GM19239 (cell line): ENCODE measurements around the gene LMO7.
"Not testable (repeated sequence)": the region's sequence is repeated elsewhere in the genome, so short reads cannot be mapped to it uniquely, and the experiment has no call there.

Source experiments
- DNase-seq: peaks from one replicate; pipeline ENCODE4 v3.0.0; 2011; ENCODE audit warnings: low spot score; ENCODE audit not compliant: insufficient read length
- FAIRE-seq: peaks from 2 replicates; lab custom pipeline; 2011; peaks lifted over from hg19 to GRCh38; lab: Jason Lieb, UNC

Gene LMO7

DNA sequence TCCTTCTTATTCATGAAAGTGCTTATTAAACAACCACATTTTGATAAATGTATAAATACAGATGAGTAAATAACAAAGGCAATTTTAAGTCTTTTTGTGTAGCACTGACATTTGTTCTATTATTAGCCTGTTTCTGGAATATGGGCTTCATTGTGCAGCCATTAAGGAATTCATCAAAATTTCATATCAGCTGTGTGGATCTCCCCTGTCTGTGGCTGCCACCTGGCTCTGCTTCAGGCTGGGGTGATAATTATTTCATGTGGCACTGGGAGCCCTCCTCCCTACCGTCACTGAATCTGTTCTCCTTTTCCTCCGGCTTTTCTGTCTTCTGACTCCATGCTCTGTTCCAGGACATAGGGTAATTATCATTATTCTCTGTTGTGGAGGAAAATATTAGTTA, 57.1 kb downstream of the LMO7 start:
- no peak for DNase-seq
- FAIRE-seq: no peak

DNA sequence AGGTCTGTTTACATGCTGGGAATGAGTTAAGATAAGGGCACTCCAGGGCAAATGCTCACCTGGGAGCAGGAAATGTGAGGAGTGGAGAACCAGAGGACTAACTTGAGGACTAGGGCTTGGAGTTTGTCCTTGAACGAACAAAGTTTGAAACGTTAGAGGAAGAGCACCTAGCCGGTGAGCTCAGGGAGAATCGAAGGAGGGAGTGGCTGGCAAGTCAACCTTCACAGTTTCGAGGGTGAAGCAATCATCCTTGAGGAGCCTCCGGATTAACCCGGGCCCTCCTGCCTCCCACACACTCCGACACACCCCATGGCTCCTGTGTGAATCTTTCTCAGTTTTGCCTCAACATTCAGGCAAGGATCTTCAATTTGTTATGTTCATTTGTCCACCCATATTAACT, 58.6 kb downstream of the LMO7 start:
- FAIRE-seq (no peak), DNase-seq (no peak)

DNA sequence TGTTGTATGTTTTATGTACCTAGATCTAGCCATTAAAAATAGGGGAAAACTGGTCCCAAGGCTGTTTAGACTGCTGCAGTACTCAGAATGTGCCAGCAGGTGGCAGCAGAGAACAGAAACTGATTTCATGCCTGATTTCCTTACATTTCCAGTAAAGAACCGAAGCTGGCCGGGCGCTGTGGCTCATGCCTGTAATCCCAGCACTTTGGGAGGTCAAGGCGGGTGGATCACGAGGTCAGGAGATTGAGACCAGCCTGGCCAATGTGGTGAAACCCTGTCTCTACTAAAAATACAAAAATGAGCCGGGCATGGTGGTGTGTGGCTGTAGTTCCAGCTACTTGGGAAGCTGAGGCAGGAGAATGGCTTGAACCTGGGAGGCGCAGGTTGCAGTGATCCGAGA, 59.8 kb downstream of the LMO7 start:
- DNase-seq (peak; percentile 10), FAIRE-seq (peak; percentile 52)

DNA sequence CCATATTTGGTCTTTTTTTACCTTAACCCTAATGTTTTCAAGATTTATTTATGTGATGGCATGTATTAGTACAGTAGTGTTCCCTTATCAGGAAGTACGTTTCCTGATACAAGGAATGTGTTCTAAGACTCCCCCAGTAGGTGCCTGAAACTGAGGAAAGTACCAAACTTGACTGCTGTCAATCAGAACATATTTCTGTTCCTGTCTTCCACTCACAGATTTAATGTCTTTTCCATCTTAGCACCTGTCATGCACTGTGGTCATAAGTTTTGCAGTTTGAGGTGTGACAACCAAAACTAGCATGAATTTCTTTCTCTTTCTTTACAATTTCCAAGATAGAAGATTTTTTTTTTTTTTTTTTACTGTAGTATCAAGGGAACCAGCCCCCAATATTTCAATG, 62.9 kb downstream of the LMO7 start:
- no peak for FAIRE-seq
- no peak for DNase-seq

DNA sequence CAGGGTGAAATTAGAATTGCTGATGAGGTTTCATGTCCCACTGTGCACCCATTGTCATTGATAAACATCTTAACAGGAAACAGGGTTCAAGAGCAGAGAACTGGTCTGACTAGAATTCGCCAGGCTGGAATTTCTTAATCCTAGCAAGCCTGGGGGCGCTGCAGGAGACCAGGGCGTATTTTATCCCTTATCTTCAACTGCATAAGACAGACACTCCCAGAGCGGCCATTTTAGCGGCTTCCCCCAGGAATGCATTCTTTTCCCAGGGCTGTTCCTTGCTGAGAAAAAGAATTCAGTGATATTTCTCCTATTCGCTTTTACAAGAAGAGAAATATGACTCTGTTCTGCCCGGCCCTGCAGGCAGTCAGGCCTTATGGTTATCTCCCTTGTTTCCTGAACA, 63.6 kb downstream of the LMO7 start:
- DNase-seq, FAIRE-seq: not testable (repeated sequence)

DNA sequence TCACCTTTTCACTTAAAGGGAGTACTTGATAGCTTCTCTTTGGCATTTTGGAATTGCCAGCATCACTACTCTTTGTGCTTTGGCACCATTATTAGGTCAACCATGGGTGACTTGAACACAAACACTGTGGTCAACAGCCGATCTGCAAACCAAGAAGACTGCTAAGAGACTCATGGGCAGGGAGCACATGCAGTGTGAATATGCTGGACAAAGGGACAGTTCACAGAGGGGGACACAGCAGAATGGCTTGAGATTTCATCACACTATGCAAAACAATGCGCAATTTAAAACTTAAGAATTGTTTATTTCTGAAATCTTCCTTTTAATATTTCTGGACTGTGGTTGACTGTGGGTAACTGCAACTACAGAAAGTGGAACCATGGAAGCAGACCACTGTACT, 64.4 kb downstream of the LMO7 start:
- no peak for FAIRE-seq
- no peak for DNase-seq

DNA sequence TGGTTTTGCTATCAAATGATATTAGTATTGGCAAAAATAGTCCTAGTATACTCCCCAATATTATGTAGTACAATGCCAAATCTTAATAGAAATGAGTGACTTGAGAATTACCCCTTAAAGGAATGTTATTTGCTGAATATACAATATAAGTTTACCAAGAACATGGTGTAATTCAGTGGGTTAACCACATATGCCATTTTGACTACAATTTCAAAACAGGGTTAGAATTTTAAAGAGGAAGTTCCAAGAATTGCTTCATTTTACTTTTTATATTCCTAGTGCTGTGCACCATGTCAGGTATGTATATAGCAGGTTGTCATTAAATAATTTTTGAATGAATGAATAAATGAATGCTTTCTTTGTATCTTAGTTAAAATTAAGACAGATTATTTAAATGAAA, 66.3 kb downstream of the LMO7 start:
- DNase-seq (no peak), FAIRE-seq (no peak)

DNA sequence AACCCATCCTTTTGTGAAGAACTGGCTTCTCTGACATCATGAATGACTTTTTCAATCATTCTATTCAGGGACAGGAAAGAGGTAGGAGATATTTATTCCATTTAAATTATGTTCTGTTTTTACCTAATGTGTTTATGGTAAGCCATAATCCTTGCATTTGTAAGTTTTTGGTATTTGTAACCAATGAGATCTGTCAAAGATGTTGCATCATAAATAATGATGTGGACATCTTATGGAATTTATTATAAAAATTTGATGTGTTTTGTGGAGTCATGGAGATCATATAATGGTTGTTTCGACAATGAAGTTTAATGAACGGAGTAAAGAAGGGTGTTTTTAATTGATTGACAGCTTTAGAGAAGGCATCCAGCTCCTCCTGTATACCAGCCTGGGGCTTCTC, 67.6 kb downstream of the LMO7 start:
- FAIRE-seq: no peak

DNA sequence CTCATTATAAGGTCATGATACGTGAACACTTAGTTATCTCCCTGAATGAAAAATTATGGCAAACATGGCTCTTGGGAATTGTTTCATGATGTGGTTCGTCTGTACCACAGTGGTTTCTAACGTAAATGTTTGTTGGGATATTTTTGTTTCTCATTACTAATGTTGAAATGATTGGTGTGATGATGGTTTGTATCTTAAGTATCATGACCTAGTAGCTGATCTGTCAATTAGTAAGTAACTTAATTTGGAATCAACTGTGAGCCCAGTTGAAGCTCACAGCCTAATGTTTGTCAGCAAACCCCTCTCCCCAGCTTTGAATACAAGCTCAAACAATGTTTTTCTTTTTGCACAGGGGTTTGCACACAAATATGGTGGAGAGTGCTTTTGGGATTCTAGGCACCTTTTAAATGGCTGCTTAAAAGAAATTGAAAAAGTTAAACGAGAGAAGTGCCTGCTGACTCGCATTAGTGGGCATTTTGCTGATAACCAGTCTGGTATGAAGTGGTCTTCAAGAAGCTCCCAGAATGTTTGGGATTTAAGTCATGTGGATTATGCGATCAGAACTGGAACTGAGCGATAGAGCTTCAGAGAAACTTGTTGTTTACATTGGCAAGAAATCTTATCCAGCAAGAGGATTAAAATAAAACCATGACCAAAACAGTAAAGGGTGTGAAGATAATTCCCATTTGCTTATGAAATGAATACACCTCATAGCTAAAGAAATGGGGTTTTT, 68.2 kb downstream of the LMO7 start:
- DNase-seq (no peak), FAIRE-seq (no peak)

More for the DNA sequence above, 67.6 kb downstream of the LMO7 start:
- DNase-seq: no peak

DNA sequence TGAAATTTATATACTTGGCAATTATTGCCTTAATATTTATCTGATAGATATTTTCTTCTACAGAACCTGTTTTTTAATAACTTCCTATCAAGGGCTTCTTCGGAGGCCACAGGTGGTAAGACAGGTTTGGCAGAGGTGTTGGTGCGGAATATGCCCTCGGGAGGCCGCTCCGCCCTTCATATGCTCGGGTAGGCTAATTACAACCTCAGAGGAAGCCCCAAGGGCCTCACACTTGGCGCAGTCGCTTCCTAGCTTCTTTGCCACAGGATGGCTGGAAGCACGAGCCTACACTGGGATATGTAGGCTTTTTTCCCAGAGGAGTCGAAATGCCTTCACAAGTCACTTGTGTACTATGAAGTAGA, 68.8 kb downstream of the LMO7 start:
- FAIRE-seq (no peak), DNase-seq (no peak)

DNA sequence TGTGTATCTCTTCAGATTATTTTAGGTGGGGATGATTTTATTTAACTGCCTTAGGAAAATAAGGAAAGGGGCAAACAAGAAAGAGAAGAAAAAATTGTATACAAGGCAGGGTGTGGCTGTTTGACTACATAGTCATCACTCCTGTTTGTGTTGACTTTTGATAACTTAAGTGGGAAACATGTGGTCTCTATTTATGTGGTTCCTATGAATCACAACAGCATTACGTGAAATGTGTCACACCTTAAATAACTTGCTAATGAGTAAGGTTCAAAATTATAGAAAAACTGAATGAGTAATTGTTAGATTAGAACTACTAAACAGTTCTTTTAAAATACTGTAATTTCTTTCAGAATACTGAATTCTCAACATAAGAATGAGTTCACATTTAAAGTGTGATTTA, 69.3 kb downstream of the LMO7 start:
- no peak for DNase-seq
- FAIRE-seq: no peak

DNA sequence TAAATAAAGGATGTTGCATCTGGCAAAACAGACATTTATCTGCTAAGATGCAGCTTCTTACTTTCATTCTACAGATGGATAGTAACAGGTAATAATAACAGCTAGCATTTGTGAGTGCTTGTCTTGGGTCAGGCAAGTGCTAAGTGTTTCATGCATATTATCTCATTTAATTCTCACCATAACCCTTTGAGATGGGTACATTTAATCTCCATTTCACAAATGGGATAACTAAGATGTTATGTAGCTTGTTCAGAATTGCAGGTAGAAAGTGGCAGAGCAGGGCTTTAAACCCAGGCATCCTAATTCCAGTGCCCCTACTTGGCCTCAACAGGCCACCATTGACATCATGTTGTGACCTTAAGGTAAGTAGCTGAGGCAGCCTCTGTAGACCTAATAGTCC, 69.8 kb downstream of the LMO7 start:
- DNase-seq (no peak), FAIRE-seq (no peak)

DNA sequence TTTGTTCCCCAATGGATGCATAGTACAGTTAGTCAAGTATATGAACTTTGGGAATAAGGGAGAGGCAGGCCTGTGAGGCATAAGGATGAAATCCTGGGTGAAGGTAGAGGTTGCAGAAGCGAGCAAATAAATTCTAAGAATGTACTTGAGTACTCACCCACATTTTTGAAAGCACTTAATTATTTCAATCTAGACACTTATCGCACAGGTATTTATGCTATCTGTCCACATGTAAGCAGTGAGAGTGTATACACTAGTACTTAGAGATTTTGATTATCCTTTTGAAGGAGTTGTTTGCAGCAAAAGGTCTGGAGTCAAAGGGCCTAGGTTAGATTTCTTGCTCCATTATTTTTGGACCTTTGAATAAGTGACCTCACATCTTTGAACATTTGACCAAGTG, 77.7 kb downstream of the LMO7 start:
- no peak for FAIRE-seq
- DNase-seq: no peak

DNA sequence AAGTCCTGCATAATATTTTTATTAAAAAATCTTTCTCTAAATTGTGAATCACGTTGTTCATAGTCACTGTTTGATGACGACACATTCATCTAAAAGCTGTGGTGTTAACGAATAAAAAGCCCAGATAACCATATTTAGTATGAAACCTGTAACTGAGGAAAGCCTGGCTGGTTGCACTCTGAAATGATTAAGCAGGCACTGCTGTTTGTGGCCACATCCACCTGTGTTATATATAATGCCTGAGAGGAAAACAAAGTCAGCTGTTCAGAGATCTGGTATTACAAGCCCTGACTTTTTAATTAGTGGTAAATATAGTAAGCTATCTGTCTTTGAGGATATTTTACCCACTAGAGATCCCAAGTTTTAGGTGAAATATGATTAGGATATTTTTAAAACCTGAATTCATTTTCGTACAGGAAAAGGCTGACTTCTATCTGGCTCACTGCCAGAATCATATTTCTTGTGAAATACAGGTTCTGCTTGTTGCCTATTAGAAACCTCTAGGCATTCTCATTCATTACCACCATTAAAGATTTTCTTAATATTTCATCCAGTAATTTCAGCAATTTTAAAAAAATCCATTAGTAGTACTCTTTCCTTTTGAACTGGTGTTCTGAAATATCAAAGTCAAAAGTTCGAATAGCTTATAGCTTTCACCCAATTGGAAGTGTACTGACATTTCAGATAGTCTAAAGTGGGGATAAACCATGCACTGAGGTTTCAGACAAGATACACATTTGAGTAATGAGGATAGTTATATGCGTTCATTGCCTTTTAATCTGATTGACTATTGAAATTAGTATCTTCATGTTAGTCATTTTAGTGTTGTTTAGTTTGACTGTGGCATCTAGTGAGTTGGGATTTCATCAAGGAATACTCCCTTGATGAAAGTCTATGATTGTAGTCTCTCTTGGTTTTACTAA, 79.7 kb downstream of the LMO7 start:
- DNase-seq: no peak
- peak; percentile 75 for FAIRE-seq

DNA sequence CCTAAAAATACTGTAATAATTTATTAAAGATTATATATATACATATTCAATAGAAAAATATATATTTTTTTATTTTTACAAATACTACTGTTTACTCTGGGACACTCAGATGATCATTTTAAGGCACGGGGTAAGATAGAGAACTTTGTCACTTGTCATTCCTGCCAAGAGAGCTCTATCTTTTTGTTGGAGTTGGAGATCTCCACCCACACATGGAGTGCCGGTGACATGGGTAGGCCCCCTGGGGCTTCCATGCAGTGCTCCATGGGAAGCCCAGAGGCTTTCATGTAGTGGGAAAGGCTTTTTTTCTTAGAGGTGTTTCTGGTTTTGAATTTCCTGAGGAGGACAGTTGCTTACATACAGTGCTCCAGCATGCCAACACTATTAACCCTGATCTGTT, 81.4 kb downstream of the LMO7 start:
- FAIRE-seq: no peak
- DNase-seq: no peak

DNA sequence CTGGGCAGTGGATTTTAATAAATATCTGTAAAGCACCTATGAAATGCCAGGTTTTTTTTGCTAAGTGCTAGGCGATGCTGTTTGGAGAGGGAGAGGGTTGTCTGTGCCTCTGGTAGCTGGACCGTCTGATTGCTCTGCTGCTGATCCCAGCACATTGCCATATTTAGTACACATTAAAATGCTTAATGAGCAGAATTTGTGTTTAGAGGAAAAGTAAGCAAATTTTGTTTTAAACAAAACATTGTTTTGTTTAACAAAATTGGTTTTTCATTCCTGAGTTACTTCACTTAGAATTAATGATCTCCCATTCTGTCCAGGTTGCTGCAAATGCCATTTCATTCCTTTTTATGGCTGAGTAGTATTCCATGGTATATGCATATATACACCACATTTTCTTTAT, 85.2 kb downstream of the LMO7 start:
- no peak for DNase-seq
- no peak for FAIRE-seq

DNA sequence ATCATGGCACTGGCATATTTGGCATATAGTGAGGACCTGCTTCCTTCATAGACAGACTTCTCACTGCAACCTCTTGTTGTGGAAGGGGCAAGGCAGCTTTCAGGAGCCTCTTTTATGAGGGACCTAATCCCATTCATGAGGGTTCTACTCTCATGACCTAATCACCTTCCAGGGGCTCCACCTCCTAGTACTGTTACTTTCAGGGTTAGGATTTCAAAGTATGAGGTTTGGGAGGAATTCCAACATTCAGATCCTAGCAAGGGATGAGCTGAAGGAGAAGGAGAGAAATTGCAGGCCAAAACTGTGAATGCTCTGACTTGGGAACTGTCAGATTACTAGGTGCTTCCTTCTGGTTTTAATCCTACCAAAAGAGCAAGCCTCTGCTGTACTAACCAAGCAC, 87.8 kb downstream of the LMO7 start:
- DNase-seq: no peak
- no peak for FAIRE-seq

DNA sequence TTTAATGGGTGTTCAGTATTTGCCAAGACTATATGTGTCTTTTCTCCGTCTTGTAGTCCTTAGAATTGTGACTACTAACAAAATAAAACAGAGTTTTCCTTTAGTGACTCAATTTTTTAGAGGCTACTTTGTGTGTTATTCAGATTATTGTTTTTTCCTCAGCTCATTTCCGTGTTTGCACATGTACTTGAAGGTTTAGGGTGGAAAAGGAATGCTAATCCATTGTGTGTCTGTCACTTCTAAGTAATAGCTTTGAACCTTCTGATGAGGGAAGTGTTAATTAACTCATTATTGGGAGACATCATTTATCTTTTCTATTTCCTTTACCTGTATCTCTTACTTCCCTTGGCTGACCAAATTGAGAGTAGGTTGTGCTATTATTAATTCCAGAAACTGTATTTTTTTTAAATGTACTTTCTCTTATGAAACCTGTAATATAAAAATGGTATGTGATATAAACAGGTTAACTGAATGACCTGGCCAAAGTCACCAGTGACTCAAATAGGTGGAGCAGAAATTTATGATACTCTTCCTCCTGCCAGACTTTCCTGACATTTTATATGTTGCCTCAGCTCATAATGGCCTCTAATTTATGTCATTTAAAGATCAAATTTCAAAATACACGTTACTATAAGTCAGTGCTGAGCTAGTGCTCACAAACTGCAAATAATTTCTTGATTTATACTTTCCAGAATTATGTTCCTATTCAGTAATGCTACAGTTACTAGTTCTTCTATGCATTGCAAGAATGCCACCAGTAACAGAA, 88.8 kb downstream of the LMO7 start:
- DNase-seq (no peak), FAIRE-seq (no peak)

DNA sequence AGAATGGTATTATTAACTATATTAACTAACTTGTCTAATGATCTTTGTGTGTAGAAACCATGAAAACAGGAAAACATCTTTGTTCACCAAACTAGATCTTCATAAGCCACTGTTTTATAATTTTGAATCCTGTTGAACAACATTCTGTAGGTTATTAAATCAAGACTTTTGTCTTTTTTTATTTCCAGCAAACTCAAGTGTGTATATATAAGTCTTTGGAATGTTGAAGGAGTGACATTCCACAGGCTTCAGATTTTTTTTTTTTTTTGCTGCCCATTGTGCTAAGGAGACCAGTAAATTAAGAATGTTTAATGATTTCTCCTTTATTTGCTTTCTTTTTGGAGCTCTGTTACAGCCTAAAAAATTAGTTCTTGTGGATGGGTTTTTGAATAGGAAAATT, 89.6 kb downstream of the LMO7 start:
- FAIRE-seq (no peak), DNase-seq (no peak)

DNA sequence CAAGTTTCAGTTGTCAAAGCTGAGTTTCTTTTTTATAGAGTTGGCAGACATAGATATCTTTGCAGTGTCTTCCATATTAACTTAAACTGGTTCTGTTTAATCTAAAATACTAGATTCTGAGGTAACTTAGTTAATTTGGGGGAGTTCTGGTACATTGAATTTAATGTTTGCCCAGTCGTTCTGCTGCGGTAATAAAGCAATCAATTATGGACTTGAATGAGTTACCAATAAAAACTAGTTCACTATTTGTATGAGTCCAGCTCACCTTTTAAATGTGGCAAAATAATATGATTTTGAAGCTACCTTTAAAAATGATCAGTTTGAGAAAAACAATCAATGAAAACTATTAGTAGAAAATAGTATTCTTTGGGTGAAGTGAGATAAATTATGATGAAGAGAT, 90.2 kb downstream of the LMO7 start:
- FAIRE-seq (no peak), DNase-seq (no peak)

DNA sequence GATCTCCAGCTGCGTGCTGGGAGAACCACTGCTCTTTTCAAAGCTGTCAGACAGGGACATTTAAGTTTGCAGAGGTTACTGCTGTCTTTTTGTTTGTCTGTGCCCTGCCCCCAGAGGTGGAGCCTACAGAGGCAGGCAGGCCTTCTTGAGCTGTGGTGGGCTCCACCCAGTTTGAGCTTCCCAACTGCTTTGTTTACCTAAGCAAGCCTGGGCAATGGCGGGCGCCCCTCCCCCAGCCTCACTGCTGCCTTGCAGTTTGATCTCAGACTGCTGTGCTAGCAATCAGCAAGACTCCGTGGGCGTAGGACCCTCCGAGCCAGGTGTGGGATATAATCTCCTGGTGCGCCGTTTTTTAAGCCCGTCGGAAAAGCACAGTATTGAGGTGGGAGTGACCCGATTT, 97.0 kb downstream of the LMO7 start:
- not testable (repeated sequence) for FAIRE-seq

More for the DNA sequence above, 97.0 kb downstream of the LMO7 start:
- not testable (repeated sequence) for DNase-seq
